H7 (cell line): ENCODE data around the gene PDLIM7. TPM values are rescaled to one million over a fixed set of nuclear protein-coding genes. Genes with fewer than 3 reads are reported as not detected.

Source experiments
- DNase-seq: peaks from one replicate; pipeline ENCODE4 v3.0.0; 2012
- H3K27me3 ChIP-seq: 2 replicates; pipeline ENCODE4 v1.6.0; 2011; ENCODE audit warnings: mild to moderate bottlenecking, low read length; ENCODE audit not compliant: control insufficient read depth, insufficient read depth
- H3K36me3 ChIP-seq: replicated peaks from 2 replicates; pipeline ENCODE4 v1.5.1; 2011; ENCODE audit warnings: low read length; ENCODE audit not compliant: control insufficient read depth, insufficient read depth
- H3K4me3 ChIP-seq: 2 replicates; pipeline ENCODE4 v1.5.1; 2011; ENCODE audit warnings: low read depth, mild to moderate bottlenecking, control low read depth, low read length, moderate library complexity; ENCODE audit not compliant: insufficient read depth
- total RNA-seq: library from RNA; depleted of rRNA; stranded (reverse); fragments of >200 nt; shearing (Covaris generic); gene quantifications from 2 replicates; pipeline ENCODE4 v1.2.3, GENCODE V29; 2014

The PDLIM7 gene
- total RNA-seq, 1 experiment from 2014 or later = 97.3 TPM

- no peaks in the 10 kb centered on the region for H3K27me3 ChIP-seq
- peaks cover 30% of the 10 kb centered on the region for H3K36me3 ChIP-seq
- peak overlapping the region; percentile 81 for H3K4me3 ChIP-seq
- DNase-seq = no peak
These were observed 25.6 kb downstream of the PDLIM7 start for GRCh38 chr5:177471610-177472356.

- H3K36me3 ChIP-seq = peaks cover 39% of the 10 kb centered on the region
- DNase-seq = no peak
- no peaks in the 10 kb centered on the region for H3K27me3 ChIP-seq
- no peak overlapping the region for H3K4me3 ChIP-seq
These were observed 26.5 kb downstream of the PDLIM7 start for GRCh38 chr5:177470759-177471536.

GRCh38 chr5:177469750-177470525, 27.5 kb downstream of the PDLIM7 start:
- Histone ChIP-seq H3K4me3 (no peak overlapping the region), H3K36me3 (peaks cover 45% of the 10 kb centered on the region), H3K27me3 (no peaks in the 10 kb centered on the region)
- peak; percentile 76 for DNase-seq

- peak; percentile 96 for DNase-seq
These were observed 28.4 kb downstream of the PDLIM7 start for GRCh38 chr5:177468685-177469628.

GRCh38 chr5:177468329-177468684, 29.1 kb downstream of the PDLIM7 start:
- H3K36me3 ChIP-seq = peaks cover 47% of the 10 kb centered on the region
- no peaks in the 10 kb centered on the region for H3K27me3 ChIP-seq
- DNase-seq = no peak
- H3K4me3 ChIP-seq = no peak overlapping the region

More at GRCh38 chr5:177468685-177469628, 28.4 kb downstream of the PDLIM7 start:
- no peaks in the 10 kb centered on the region for H3K27me3 ChIP-seq
- peaks cover 45% of the 10 kb centered on the region for H3K36me3 ChIP-seq
- H3K4me3 ChIP-seq = no peak overlapping the region

GRCh38 chr5:177467436-177467835, 30.0 kb downstream of the PDLIM7 start:
- Histone ChIP-seq H3K27me3 (no peaks in the 10 kb centered on the region), H3K4me3 (no peak overlapping the region), H3K36me3 (peaks cover 51% of the 10 kb centered on the region)
- no peak for DNase-seq

GRCh38 chr5:177466861-177467260, 30.5 kb downstream of the PDLIM7 start:
- DNase-seq = no peak
- Histone ChIP-seq H3K36me3 (peaks cover 52% of the 10 kb centered on the region), H3K4me3 (no peak overlapping the region), H3K27me3 (no peaks in the 10 kb centered on the region)

- Histone ChIP-seq H3K27me3 (no peaks in the 10 kb centered on the region), H3K36me3 (peaks cover 46% of the 10 kb centered on the region), H3K4me3 (no peak overlapping the region)
- no peak for DNase-seq
These were observed 32.4 kb downstream of the PDLIM7 start for GRCh38 chr5:177465044-177465443.

- peaks cover 43% of the 10 kb centered on the region for H3K36me3 ChIP-seq
- no peak overlapping the region for H3K4me3 ChIP-seq
- no peak for DNase-seq
- H3K27me3 ChIP-seq = no peaks in the 10 kb centered on the region
These were observed 35.3 kb downstream of the PDLIM7 start for GRCh38 chr5:177462021-177462670.

- Histone ChIP-seq H3K4me3 (no peak overlapping the region), H3K27me3 (no peaks in the 10 kb centered on the region), H3K36me3 (peaks cover 29% of the 10 kb centered on the region)
- no peak for DNase-seq
These were observed 37.4 kb downstream of the PDLIM7 start for GRCh38 chr5:177459819-177460628.

- Histone ChIP-seq H3K4me3 (no peak overlapping the region), H3K27me3 (no peaks in the 10 kb centered on the region), H3K36me3 (peaks cover 29% of the 10 kb centered on the region)
- DNase-seq = no peak
These were observed 38.0 kb downstream of the PDLIM7 start for GRCh38 chr5:177459357-177459756.

GRCh38 chr5:177458912-177459350, 38.5 kb downstream of the PDLIM7 start:
- Histone ChIP-seq H3K27me3 (peaks cover 4% of the 10 kb centered on the region), H3K4me3 (no peak overlapping the region), H3K36me3 (peaks cover 29% of the 10 kb centered on the region)
- peak; percentile 72 for DNase-seq
